Stimulated activated CD4-positive, alpha-beta T cell treated with anti-CD3 and anti-CD28 coated beads, Interleukin-4, amount 100 ng/mL, for 1 hour (primary cell): ENCODE results near the gene NEK6.

ENCODE experiments used
- DNase-seq: peaks from one replicate; pipeline ENCODE4 v3.0.0-alpha.2; 2020

Gene NEK6

GRCh38 chr9:124257844-124258606 lies at the start of gene NEK6:
TSS of gene NEK6 (plus strand) at chr9:124257949. CDS start at chr9:124301965, 44,016 bp downstream.
- peak; percentile 29 for DNase-seq

DNA sequence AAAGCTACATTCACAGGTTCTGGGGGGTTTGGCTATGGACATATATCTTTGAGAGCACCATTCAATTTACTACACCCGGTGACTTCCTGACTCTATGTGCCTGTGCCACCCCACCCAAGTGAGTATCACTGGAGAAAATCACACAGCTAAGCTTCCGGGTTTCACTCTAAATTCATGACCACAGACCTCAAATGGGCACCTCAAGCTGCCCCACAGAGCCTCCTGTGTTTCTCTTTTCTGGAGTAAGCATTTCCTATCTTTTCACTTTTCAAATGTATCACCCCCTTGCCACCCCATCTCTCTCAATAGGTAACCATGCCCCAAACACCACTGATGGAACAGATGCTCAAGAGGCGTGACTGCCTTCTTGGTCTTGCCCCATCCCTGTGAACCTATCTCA lies 49.2 kb upstream of the NEK6 start:
- no peak for DNase-seq

GRCh38 chr9:124209279-124209678 lies 48.5 kb upstream of the NEK6 start:
- DNase-seq, result no peak

- no peak for DNase-seq
Measured at GRCh38 chr9:124209774-124210173, 48.0 kb upstream of the NEK6 start.

GRCh38 chr9:124210697-124211096 lies 47.1 kb upstream of the NEK6 start:
- DNase-seq, result peak; percentile 46

GRCh38 chr9:124212381-124213050 lies 45.2 kb upstream of the NEK6 start:
- no peak for DNase-seq

DNA sequence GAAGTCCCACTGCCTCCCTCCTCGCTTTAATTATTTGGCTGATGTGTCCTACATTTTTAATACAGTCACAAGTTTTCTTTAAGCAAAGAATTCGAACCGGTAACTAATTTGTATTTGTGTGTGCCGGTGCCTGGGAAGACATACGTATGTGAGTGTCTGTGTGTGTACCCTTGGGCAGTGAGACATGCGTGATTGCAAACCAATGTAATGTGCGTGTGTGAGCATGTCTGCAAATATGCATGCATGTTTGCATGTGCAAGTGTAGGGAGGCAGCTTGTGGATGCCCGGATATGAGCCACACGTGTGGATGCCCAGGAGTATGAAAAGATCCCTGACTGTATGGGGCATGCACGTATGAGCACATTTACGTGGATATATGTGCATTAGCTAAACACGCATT lies 44.4 kb upstream of the NEK6 start:
- no peak for DNase-seq

GRCh38 chr9:124214116-124214515 lies 43.6 kb upstream of the NEK6 start:
- DNase-seq, result no peak

GRCh38 chr9:124214596-124215367 lies 43.0 kb upstream of the NEK6 start:
- DNase-seq, result no peak

- no peak for DNase-seq
Measured at GRCh38 chr9:124215368-124215910, 42.3 kb upstream of the NEK6 start.

- DNase-seq, result no peak
Measured at GRCh38 chr9:124215956-124216355, 41.8 kb upstream of the NEK6 start.

GRCh38 chr9:124216474-124217176 lies 41.1 kb upstream of the NEK6 start:
- peak; percentile 59 for DNase-seq

DNA sequence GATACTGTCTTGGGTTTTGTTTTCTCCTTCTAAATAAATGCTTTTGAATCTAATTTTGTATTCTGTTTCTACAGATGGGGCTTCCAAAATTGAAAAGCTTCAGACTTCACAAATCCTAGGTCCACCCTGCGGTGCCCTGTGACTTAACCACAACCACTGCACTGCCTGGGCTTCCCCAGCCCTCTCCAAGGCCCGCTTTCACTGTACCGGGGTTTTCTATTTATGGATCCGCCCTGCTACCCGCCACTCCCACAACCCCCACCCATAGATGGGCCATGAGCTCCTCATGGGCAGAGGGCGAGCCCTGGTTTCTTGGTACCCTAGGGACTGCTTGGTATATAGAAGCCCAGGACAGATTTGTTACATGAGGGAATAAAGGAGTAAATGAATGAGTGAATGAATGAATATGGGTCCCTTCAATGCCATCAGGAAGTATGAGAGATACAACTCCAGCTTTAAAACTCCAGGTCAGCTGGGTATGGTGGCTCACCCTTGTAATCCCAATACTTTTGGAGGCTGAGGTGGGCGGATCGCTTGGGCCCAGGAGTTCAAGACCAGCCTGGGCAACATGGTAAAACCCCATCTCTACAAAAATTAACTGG lies 39.8 kb upstream of the NEK6 start:
- no peak for DNase-seq

GRCh38 chr9:124218438-124218982 lies 39.2 kb upstream of the NEK6 start:
- no peak for DNase-seq

DNA sequence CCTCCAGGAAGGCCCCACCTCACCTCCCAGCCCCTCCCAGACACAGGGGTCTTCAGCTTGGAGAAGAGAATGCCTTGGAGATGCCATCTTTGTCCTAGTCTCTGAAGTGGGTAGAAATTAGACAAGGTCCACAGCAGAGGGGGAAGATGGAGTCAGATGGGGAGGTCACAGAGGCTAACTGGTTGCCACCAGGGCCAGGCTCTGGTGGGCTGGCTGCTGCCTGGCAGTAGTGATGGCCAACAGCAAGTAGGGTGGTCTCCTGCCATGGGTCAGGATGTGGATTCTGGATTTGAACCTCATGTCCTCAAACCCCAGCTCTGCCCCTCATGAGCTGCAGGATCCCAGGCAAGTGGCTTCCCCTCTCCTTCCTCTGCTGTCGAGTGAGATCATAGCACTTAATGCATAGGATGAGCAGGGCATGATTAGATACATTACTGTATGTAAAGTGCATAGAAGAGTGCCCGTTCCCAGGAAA lies 38.7 kb upstream of the NEK6 start:
- no peak for DNase-seq

DNA sequence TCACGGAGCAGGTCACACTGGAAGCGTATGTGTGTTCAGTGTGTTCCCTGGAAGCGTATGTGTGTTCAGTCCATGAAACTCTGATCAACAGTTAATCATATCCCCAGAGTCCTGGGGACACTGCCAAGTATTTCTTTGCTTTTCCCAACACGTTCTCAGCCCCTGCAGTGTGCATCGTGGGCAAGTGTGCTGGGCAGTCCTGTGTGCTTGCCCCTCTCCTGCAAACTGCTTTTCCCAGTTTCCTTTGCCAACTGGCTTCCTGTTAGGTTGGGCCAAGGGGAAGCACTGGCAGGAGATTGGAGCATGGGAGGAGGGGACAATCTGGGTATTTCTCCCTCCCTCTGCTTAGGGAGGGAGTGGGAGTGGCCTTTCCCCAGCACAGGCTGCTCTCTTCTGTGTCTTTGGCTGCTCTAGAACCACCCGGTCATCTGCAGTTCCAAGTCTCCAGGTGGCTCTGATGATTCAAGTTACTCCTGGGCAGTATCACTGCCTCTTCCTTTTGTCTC lies 36.8 kb upstream of the NEK6 start:
- no peak for DNase-seq

DNA sequence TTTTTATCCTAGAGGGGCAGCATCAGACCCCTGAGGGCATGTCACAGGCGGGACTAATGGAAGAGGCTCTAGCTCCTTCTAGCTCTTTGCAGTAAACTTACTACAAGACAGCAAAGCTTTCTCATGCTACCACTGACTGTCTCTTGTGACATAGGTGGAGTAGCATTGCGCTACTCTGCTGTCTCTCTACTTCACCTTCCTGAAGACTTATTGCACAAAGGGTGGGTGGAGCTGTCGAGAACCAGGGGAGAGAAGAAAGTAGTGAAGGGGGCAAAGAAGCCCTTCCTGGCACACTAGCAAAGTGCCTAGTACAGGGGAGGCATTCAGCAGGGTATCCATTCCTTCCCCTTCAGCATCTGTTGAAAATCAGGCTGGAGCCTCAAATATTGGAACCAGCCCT lies 36.1 kb upstream of the NEK6 start:
- no peak for DNase-seq

DNA sequence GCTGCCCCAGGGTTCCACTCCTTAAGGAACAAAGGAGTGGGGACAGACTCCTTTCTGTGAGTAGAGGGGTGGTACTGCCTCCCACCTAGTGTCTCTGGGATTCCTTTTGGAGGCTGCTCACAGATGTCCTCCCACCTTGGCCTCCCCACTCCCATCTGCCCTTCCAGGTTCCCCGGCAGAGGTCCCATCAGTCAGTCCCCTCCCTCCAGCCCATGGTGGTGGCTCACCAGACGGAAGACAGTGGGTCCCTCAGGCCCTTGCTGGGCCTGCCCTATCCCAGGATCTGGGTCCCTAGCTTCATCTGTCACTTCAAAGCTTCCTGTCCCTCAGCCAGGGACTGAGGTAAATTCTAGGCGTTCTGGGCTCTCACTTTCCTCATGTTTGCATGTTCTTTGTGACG lies 35.6 kb upstream of the NEK6 start:
- DNase-seq, result no peak

- no peak for DNase-seq
Measured at GRCh38 chr9:124222918-124223720, 34.6 kb upstream of the NEK6 start.

DNA sequence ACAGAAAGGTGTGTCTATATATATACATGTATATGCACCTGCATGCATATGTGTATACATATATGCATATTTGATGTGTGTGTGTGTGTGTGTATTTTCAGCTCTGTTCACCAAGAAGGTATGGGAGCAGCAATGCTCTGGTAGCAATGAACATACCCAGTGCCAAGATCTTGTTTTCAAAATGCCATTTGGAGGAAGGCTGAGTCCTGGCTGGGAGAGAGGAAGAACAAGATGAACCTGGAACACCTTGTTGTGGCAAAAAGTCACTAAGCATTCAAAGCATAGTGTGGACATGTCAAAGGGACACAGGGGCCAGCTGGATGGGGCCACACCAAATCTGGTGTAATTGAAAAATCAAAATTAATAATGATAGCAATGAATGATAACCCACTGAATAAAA lies 31.8 kb upstream of the NEK6 start:
- no peak for DNase-seq

DNA sequence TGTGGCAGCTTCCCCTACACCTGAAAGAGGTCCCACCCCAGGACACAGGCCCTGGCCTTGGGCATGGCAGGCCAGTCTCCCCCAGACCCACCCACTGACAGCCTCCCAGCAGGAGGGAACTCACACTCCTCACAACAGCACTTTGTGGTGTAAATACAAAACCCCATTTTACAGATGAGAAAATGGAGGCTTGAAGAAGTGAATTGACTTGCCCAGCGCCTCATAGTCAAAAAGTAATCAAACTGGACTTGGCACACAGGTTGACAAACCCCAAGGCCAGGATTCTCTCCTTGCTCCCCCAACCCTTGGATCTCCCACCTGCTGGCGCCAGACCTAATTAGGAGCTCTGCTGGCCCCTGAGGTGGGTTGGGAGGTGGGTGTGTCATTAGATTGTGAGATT lies 29.2 kb upstream of the NEK6 start:
- no peak for DNase-seq
